NCI-H526 treated with DMSO at 0.1 percent for 48 hours (cell line): ENCODE measurements around the gene DDX47.

ENCODE experiments used
- DNase-seq: peaks from one replicate; lab custom pipeline; 2025; lab: John Stamatoyannopoulos, UW

DDX47 gene

DNA sequence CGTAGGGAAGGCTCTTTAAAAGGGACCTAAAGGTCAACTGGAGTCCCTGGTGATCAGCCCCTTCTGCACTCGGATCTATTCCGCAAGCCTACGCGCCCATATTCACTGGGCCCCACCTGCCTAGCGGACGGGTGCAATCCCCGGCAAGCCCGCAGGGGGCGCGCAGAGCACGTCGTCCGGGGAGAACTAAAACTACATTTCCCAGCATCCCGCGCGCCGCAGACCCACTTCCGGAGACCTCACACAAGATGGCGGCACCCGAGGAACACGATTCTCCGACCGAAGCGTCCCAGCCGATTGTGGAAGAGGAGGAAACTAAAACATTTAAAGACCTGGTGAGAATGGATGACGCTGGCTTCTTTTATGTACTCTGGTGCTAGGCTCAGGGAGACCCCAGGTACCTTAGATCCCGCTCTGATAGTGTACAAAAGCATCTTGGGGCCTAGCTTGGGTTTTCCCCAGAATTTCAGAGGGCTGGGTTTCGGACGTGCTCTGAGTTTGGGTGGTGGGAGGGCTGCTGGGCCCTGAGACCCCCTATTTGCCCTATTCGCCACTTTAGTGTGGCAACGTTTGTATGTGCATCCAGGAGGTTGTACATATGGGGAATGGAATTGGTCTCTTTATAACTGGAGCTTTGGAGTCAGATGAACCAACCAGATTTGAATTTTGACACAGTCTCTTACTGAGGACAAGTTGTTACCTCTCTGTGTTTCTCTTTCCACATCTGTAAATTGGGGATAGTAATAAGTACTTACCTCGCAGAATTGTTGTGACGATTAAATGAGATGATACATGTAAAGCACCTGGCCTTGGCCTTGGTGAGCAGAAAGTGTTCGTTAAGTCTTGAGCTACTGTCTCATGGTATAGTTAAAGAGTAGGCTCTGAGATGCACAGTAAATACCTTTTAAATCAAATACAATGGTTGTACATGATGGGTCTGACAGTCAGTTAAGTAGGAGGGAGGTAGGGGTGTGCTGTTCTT, at the start of gene DDX47:
Gene DDX47, plus strand, starts transcription at position 227 of the 982 bp plus-strand sequence. Its CDS starts 22 bp downstream, at position 249.
- peak; percentile 86 for DNase-seq

DNA sequence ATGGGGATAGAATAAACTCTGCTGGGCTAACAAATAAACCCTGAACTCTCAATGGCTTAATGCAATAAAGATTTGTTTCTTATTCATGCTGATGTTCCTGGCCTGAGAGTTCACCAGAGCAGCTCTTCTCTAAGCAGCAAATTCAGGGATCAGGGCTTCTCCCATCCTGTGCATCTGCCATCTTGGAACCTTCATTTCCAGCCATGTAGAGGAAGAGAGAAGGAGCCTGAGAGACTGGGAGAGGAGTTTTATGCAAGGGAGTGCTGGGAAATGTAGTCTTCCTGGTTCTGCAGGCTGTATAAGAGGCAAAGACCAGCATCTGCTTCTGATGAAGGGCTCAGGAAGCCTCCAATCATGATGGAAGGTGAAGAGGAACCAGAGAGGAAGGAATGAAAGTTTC, 48.3 kb upstream of the DDX47 start:
- no peak for DNase-seq

DNA sequence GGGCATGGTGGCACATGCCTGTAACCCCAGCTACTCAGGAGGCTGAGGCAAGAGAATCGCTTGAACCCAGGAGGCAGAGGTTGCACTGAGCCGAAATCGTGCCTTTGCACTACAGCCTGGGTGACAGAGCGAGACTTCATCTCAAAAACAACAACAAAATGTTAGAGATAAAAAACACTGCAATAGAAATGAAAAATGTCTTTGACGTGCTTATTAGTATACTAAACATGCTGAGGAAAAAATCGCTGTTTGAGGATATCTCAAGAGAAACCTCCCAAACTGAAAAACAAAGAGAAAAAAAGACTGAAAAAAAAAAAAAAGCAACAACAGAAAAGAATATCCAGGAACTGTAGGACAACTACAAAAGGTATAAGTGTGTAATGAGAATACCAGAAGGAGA, 42.9 kb upstream of the DDX47 start:
- no peak for DNase-seq

GRCh38 chr12:12774791-12775190, 38.4 kb upstream of the DDX47 start:
- no peak for DNase-seq

- DNase-seq, result peak; percentile 79
Observed at GRCh38 chr12:12776261-12776660, 36.9 kb upstream of the DDX47 start.

DNA sequence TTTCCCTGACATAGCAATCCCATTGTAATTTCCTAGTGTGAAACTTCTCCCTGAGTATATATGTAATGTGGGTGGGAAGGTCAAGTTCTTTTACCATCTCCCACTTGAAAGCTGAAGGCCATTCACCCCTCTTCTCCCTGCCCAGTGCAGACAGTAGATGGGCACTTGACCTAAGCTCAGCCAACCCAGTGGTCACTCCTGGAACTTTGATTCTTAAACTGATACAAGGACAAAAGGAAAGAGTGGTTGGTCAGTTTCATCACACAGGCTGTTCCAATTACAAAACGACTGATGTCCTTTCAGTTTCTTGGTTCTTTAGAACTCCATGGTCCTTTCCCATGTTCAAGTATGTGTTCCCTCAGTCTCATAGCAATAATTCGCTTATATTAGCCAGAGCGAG, 36.1 kb upstream of the DDX47 start:
- DNase-seq, result no peak

DNA sequence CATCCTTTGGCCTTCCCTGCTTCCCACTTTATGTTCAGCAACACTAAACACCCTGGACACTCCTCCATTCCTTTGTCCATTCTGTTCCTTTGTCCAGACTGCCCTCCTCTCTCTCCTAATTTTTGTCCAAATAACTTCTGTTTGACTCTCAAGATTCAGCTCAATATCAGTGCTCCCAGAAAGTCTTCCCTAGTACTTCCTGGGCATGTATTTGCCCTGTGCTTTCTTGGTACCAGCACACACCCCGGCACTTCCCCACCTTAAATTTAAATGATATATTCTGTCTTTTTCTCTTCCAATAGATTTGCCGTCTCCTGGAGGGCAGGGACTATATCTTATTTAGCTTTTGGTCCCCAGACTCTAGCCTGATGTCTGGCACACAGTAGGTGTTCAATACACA, 34.1 kb upstream of the DDX47 start:
- DNase-seq, result no peak

GRCh38 chr12:12779529-12779928, 33.6 kb upstream of the DDX47 start:
- DNase-seq, result peak; percentile 35

- no peak for DNase-seq
Observed at GRCh38 chr12:12784116-12784515, 29.0 kb upstream of the DDX47 start.

GRCh38 chr12:12784911-12785814, 28.0 kb upstream of the DDX47 start, which contains the start of gene APOLD1:
APOLD1 (plus strand) TSS chr12:12785659; CDS start chr12:12785692, 33 bp downstream.
- DNase-seq, result no peak

DNA sequence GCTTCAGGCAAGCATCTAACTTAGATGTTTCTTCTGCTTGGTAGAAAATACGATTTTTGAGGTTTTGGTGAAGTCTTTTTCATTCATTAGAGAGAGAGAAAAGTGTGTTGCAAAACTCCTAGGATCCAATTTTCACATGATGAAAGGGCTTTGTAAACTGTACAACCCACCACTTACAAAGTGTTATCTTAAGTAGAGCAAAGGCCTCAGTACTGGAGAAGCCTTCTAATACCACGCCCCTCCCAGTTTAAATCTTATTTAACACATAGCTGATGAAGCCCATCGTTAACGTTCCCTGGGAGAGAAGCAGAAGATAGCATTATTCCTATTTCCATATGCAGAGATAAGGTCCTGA, 26.8 kb upstream of the DDX47 start:
- no peak for DNase-seq

DNA sequence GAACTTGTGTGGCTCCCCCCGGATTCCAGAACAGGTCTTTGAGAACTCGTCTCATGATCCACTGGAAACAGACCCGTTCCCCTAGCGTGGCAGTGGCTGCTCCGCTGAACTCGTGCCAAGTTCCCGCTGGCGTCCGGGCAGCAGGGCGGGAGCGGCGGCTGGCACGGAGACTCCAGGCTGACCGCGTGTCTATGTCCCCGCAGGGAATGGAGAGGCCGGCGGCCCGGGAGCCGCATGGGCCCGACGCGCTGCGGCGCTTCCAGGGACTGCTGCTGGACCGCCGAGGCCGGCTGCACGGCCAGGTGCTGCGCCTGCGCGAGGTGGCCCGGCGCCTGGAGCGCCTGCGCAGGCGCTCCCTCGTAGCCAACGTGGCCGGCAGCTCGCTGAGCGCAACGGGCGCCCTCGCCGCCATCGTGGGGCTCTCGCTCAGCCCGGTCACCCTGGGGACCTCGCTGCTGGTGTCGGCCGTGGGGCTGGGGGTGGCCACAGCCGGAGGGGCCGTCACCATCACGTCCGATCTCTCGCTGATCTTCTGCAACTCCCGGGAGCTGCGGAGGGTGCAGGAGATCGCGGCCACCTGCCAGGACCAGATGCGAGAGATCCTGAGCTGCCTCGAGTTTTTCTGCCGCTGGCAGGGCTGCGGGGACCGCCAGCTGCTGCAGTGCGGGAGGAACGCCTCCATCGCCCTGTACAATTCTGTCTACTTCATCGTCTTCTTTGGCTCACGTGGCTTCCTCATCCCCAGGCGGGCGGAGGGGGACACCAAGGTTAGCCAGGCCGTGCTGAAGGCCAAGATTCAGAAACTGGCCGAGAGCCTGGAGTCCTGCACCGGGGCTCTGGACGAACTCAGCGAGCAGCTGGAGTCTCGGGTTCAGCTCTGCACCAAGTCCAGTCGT, 26.2 kb upstream of the DDX47 start:
- peak; percentile 49 for DNase-seq

- DNase-seq, result no peak
Observed at GRCh38 chr12:12788131-12788530, 25.0 kb upstream of the DDX47 start.

DNA sequence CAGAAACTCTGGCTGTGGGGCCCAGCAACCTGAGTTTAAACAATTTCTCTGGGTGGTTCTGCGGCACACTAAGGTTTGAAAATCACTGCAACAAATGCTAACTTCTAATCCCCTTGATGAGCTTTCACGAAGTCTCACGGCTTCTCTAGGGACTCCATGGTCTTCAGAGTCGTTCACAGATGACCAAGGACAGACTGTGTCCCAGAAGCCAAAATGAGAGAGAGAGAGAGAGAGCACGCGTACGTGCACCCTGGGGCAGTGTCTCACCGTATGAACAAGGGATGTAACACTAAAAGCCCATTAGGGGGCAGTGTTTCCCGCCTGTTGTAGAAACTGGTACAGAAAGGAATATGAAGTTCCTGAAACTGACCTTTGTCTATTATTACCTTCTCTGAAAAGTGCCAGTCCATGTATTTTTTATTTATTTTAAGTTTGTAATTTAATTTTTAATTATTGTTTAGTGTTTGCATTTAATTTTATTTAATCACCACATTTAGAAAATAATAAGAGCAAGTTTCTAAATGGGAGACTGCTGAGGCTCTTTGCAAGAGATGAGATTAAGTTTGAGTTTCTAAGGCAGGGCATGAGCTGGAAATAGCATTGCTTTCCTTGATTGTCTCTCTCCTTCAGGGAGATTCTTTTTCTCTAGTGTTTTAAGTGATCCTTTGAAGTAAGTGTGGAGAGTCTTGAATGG, 24.3 kb upstream of the DDX47 start:
- DNase-seq, result peak; percentile 62

- DNase-seq, result no peak
Observed at GRCh38 chr12:12790956-12791355, 22.2 kb upstream of the DDX47 start.

GRCh38 chr12:12791756-12792369, 21.3 kb upstream of the DDX47 start:
- no peak for DNase-seq

- DNase-seq, result no peak
Observed at GRCh38 chr12:12792421-12792820, 20.7 kb upstream of the DDX47 start.

GRCh38 chr12:12794686-12795085, 18.5 kb upstream of the DDX47 start:
- DNase-seq, result peak; percentile 35

GRCh38 chr12:12796171-12796570, 17.0 kb upstream of the DDX47 start:
- DNase-seq, result no peak
